WTC11 (cell line): Measurements from ENCODE around the gene ZMYND11.

Source experiments
- ATF2 ChIP-seq: sonication (generic); formaldehyde crosslinking; IDR thresholded peaks from 2 replicates; pipeline ENCODE4 v1.8.1; 2022; ENCODE audit warnings: low read depth, missing genetic modification reagents, borderline replicate concordance
- CREM ChIP-seq: sonication (generic); formaldehyde crosslinking; IDR thresholded peaks from 2 replicates; pipeline ENCODE4 v1.8.1; 2022; ENCODE audit warnings: mild to moderate bottlenecking, missing genetic modification reagents, moderate library complexity
- CTCF ChIP-seq: fragments of 200-600 bp; IDR thresholded peaks from 2 replicates; pipeline ENCODE4 v1.8.0; 2022; ENCODE audit warnings: antibody characterized with exemption
- E2F5 ChIP-seq: sonication (generic); formaldehyde crosslinking; IDR thresholded peaks from 2 replicates; pipeline ENCODE4 v1.8.1; 2022; ENCODE audit warnings: mild to moderate bottlenecking, moderate library complexity, missing genetic modification reagents
- ELF4 ChIP-seq: sonication (generic); formaldehyde crosslinking; IDR thresholded peaks from 2 replicates; pipeline ENCODE4 v1.8.1; 2022; ENCODE audit warnings: low read depth, mild to moderate bottlenecking, moderate library complexity, missing genetic modification reagents
- MAX ChIP-seq: sonication (generic); formaldehyde crosslinking; IDR thresholded peaks from 2 replicates; pipeline ENCODE4 v1.8.0; 2022; ENCODE audit warnings: mild to moderate bottlenecking, missing genetic modification reagents
- MXD4 ChIP-seq: fragments of 250-450 bp; sonication (Bioruptor Pico); IDR thresholded peaks from 2 replicates; pipeline ENCODE4 v1.8.0; 2021; ENCODE audit warnings: mild to moderate bottlenecking, moderate library complexity, borderline replicate concordance
- SMAD3 ChIP-seq: sonication (generic); formaldehyde crosslinking; IDR thresholded peaks from 2 replicates; pipeline ENCODE4 v1.8.0; 2022; ENCODE audit warnings: missing genetic modification reagents, mild to moderate bottlenecking, borderline replicate concordance
- SP1 ChIP-seq: sonication (generic); formaldehyde crosslinking; conservative IDR thresholded peaks from 2 replicates; pipeline ENCODE4 v1.8.1; 2022; ENCODE audit warnings: missing genetic modification reagents
- USF2 ChIP-seq: sonication (generic); formaldehyde crosslinking; IDR thresholded peaks from 2 replicates; pipeline ENCODE4 v1.8.1; 2023; ENCODE audit warnings: mild to moderate bottlenecking, missing genetic modification reagents, moderate library complexity
- ZNF138 ChIP-seq: sonication (generic); formaldehyde crosslinking; conservative IDR thresholded peaks from 2 replicates; pipeline ENCODE4 v1.8.1; 2022; ENCODE audit warnings: mild to moderate bottlenecking, moderate library complexity, missing genetic modification reagents
- ZNF512 ChIP-seq: sonication (generic); formaldehyde crosslinking; IDR thresholded peaks from 2 replicates; pipeline ENCODE4 v1.8.1; 2022; ENCODE audit warnings: missing genetic modification reagents, borderline replicate concordance

GRCh38 chr10:275680-276079 lies 140.4 kb downstream of the ZMYND11 start:
- TF ChIP-seq MXD4 (CRISPR knock-in tag) (no peak), SMAD3 (CRISPR knock-in tag) (no peak), CTCF (no peak), SP1 (no peak), ELF4 (CRISPR knock-in tag) (no peak), MAX (CRISPR knock-in tag) (no peak), E2F5 (CRISPR knock-in tag) (no peak), ZNF512 (CRISPR knock-in tag) (no peak), USF2 (CRISPR knock-in tag) (no peak), CREM (CRISPR knock-in tag) (no peak), ZNF138 (CRISPR knock-in tag) (no peak), ATF2 (CRISPR knock-in tag) (no peak)
